Hematopoietic multipotent progenitor cell treated with erythropoietin and hydrocortisone succinate and interleukin-3 and kit ligand, for 4 days (in vitro differentiated cells): Measurements from ENCODE around the gene LMAN2.
"Not testable (repeated sequence)": the region's sequence is repeated elsewhere in the genome, so short reads cannot be mapped to it uniquely, and the experiment has no call there.

Experiments
- DNase-seq: peaks from one replicate; pipeline ENCODE4 v3.0.0-alpha.2; 2015

LMAN2 gene

GRCh38 chr5:177364159-177364962 lies 12.9 kb upstream of the LMAN2 start:
- DNase-seq, result no peak

- DNase-seq, result no peak
These were observed 12.1 kb upstream of the LMAN2 start for GRCh38 chr5:177363565-177363964.

DNA sequence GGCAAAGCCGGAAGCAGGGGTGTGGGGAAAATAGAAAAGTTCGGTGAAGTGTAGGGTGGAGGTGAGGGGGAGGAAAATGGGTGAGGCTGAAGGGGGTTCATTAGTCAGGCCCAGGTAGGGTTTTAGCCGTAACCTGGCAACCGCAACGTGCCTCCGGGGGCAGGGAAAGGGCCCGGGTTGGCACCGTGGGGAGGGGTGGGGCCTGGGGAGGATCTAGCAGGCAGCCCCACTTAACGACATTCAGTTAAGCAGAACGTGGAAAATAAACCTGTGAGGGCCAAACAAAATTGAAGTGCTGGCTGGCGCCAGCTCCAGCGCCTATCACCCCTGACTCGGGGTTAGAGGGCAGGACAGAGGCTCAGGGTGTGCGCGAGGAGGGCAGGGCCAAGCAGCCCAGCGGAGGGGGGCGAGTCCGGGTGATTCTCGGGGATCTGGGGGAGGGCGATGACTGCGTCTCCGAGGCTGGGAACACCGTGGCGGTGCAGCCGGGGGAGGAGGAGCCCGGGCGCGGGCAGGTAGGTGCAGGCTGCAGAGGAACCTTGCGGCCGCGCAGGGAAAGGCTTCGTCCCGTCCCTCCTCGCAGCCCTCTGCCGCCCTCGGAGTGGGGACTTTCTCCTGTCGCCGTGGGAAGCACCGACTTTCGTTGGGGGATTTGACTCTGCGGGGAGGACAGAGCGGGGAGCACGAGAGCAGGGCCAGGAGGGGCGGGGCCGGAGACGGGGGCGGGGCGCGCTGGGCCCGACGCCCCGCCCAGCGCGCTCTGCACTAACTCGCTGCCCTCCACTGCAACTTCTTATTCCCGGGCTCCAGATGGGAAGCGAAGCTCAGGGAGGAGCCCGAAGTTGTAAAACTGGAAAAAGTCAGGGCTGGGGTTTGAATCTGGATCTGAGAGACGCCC lies 11.4 kb upstream of the LMAN2 start:
- peak; percentile 81 for DNase-seq

DNA sequence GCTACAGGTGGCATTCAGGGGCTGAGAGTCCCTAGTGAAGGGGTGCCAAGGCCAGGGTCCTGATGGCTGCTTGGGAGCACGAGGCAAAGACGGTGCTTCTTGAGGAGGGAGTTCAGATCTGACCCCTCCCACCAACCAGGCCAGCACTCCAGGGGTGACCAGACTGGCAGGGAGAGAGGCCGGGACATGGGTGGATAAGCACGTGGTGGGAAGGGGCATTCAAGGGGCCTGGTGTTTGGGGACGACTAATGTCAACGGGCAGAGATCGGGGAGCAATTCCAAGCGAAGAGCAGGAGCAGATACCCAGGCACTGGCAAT lies 10.8 kb upstream of the LMAN2 start:
- no peak for DNase-seq

GRCh38 chr5:177361418-177362291 lies 10.2 kb upstream of the LMAN2 start:
- DNase-seq, result peak; percentile 71

GRCh38 chr5:177360740-177361139 lies 9.3 kb upstream of the LMAN2 start:
- DNase-seq, result not testable (repeated sequence)

GRCh38 chr5:177359860-177360259 lies 8.4 kb upstream of the LMAN2 start:
- DNase-seq, result no peak

GRCh38 chr5:177359451-177359851 lies 8.0 kb upstream of the LMAN2 start:
- no peak for DNase-seq

GRCh38 chr5:177358370-177358819 lies 6.9 kb upstream of the LMAN2 start:
- peak; percentile 45 for DNase-seq

GRCh38 chr5:177357459-177358351 lies 6.2 kb upstream of the LMAN2 start, which contains the start of gene RGS14:
Gene RGS14 (plus strand): TSS chr5:177357924. CDS start chr5:177358025, 101 bp downstream.
- DNase-seq, result peak; percentile 97

GRCh38 chr5:177357146-177357458 lies 5.6 kb upstream of the LMAN2 start:
- no peak for DNase-seq

- DNase-seq, result peak; percentile 75
These were observed 5.3 kb upstream of the LMAN2 start for GRCh38 chr5:177356746-177357145.

DNA sequence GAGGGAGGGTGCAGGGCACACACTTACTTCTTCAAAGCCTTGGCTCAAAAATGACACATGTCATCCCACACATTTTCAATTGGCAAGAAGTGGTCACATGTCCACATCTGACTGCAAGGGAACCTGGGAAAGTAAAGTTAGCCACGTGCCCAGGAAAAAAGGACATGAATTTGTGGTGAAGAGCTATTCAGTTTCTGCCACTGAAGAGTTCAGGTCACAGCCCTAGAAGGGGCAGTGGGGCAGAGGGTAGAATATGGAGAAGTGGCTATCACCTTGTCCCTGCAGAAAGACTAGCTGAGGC lies 4.3 kb upstream of the LMAN2 start:
- DNase-seq, result peak; percentile 40

- DNase-seq, result no peak
These were observed 3.8 kb upstream of the LMAN2 start for GRCh38 chr5:177355162-177355867.

GRCh38 chr5:177354711-177355110 lies 3.2 kb upstream of the LMAN2 start:
- peak; percentile 47 for DNase-seq

GRCh38 chr5:177354256-177354655 lies 2.8 kb upstream of the LMAN2 start:
- no peak for DNase-seq

GRCh38 chr5:177353093-177353492 lies 1.6 kb upstream of the LMAN2 start:
- DNase-seq, result peak; percentile 38

- DNase-seq, result no peak
These were observed 584 bp downstream of the LMAN2 start for GRCh38 chr5:177350776-177351391.

DNA sequence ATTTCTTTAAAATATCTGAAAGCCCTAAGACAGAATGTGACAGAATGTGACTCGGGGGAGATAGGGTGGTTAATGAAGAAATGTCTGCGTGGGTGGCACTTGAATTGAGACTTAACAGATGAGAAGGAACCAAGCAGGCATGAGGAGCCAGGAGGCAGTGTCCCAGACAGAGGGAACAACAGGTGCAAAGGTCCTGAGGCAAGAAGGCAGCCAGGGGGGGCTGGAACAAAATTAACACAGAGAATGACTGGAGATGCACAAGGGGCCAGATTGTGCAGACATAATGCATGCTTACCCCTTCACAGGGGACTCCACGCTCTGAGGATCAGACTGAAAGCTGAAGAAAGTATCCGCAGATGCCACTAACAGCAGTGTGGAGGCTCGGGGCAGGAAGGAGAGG lies 1.7 kb downstream of the LMAN2 start:
- no peak for DNase-seq

GRCh38 chr5:177349362-177349647 lies 2.2 kb downstream of the LMAN2 start:
- DNase-seq, result no peak

- no peak for DNase-seq
These were observed 3.8 kb downstream of the LMAN2 start for GRCh38 chr5:177347699-177348098.
